Endodermal cell (in vitro differentiated cells): ENCODE data around the gene NPAS3. TPM values are rescaled to one million over a fixed set of nuclear protein-coding genes. Genes with fewer than 3 reads are reported as not detected.

Experiments used
- DNase-seq: peaks from one replicate; pipeline ENCODE4 v3.0.0-alpha.2; 2017
- H3K27ac ChIP-seq: 2 replicates; pipeline ENCODE4 v1.5.1; 2013; ENCODE audit warnings: mild to moderate bottlenecking, low read depth, low read length, moderate library complexity
- H3K27me3 ChIP-seq: 2 replicates; pipeline ENCODE4 v1.6.1; 2013; ENCODE audit warnings: mild to moderate bottlenecking, low read length, moderate library complexity; ENCODE audit not compliant: insufficient read depth, control insufficient read depth, poor library complexity, severe bottlenecking
- H3K36me3 ChIP-seq: 2 replicates; pipeline ENCODE4 v1.7.0; 2013; ENCODE audit warnings: mild to moderate bottlenecking, low read length, moderate library complexity; ENCODE audit not compliant: control insufficient read depth, insufficient read depth
- H3K4me1 ChIP-seq: one replicate; pipeline ENCODE4 v1.7.0; 2013; ENCODE audit warnings: low read length; ENCODE audit not compliant: control insufficient read depth, insufficient read depth
- H3K4me3 ChIP-seq: 2 replicates; pipeline ENCODE4 v1.5.1; 2013; ENCODE audit warnings: mild to moderate bottlenecking, low read length, moderate library complexity
- H3K9ac ChIP-seq: 2 replicates; pipeline ENCODE4 v1.6.1; 2013; ENCODE audit warnings: mild to moderate bottlenecking, low read length, moderate library complexity; ENCODE audit not compliant: poor library complexity, severe bottlenecking; ENCODE audit errors: extremely low read depth
- H3K9me3 ChIP-seq: 2 replicates; pipeline ENCODE4 v1.6.1; 2013; ENCODE audit warnings: mild to moderate bottlenecking, low read length, moderate library complexity; ENCODE audit not compliant: control insufficient read depth
- H3K27ac Mint-ChIP-seq: 2 replicates; pipeline ENCODE4 v1.8.0; 2020; ENCODE audit warnings: mixed read lengths
- H3K27me3 Mint-ChIP-seq: 2 replicates; pipeline ENCODE4 v1.8.0; 2021; ENCODE audit warnings: mild to moderate bottlenecking, mixed read lengths; ENCODE audit not compliant: insufficient read depth
- H3K36me3 Mint-ChIP-seq: 2 replicates; pipeline ENCODE4 v1.8.0; 2020; ENCODE audit warnings: low read depth, mixed read lengths
- H3K4me1 Mint-ChIP-seq: 2 replicates; pipeline ENCODE4 v1.8.0; 2020; ENCODE audit warnings: mixed read lengths
- H3K4me3 Mint-ChIP-seq: 2 replicates; pipeline ENCODE4 v1.8.0; 2020; ENCODE audit warnings: mild to moderate bottlenecking, moderate library complexity, mixed read lengths
- H3K9me3 Mint-ChIP-seq: 2 replicates; pipeline ENCODE4 v1.8.0; 2020; ENCODE audit warnings: mild to moderate bottlenecking, mixed read lengths
- WGBS, 2 experiments: methylation state at CpG; one replicate each; pipeline versions ENCODE4 v1.1.5 to v1.1.7; 2013; ENCODE audit warnings: missing lambda C conversion rate in 2 of 2, mixed read lengths in 1 of 2; ENCODE audit not compliant: insufficient coverage in 1 of 2, insufficient read length in 1 of 2; 5-methylcytosine and 5-hydroxymethylcytosine counted together
- total RNA-seq, 2 donors: library from RNA; stranded (reverse); fragmentation: NEBNext Ultra II Directional in 1 of 2; extraction: Animal tissue kit (Norgen Biotek cat#: 25700) in 1 of 2; gene quantifications; 2 replicates in 1 of 2; 3 replicates in 1 of 2; pipeline ENCODE4 v1.2.1, GENCODE V29; 2021
- TF ChIP-seq, protein P1 (sequence below): fragments of 200-600 bp; sonication (generic); conservative IDR thresholded peaks from 2 replicates; pipeline ENCODE4 v1.5.0; 2021; ENCODE audit warnings: antibody characterized with exemption, mild to moderate bottlenecking

The NPAS3 gene
- total RNA-seq, 2 donors from 2014 or later = 1.4 to 1.6 TPM

DNA sequence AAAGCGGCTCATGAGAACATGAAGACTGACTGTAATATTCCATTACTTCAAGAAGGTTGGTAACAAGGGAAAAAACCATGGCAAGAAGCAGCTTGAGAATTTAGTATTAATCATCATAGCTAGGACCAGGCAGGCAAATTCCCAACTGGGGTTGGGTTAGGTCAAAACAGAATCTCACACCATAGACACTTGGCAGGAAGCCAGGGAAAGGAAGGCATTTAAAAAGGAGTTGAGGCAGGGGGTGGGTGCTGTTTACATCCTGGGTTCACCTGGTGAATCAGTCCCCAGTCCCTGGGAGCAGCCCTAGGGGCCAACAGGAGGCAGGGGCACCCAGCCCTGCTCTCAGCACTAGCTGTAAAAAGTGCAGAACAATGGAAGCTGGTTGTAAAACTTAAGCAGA is 903.6 kb downstream of the NPAS3 start:
- no peaks in the 10 kb centered on the region for H3K36me3 Mint-ChIP-seq
- no peak overlapping the region for H3K4me3 Mint-ChIP-seq
- Histone ChIP-seq H3K4me3 (no peak overlapping the region), H3K27me3 (no peaks in the 10 kb centered on the region), H3K27ac (no peak overlapping the region), H3K36me3 (no peaks in the 10 kb centered on the region), H3K9ac (no peak overlapping the region), H3K4me1 (peaks cover 5% of the 10 kb centered on the region), H3K9me3 (no peaks in the 10 kb centered on the region)
- WGBS, 2 experiments = 100% methylated on average over 1 of the region's 1 CpG
- no peaks in the 10 kb centered on the region for H3K9me3 Mint-ChIP-seq
- no peak for DNase-seq
- peaks cover 4% of the 10 kb centered on the region for H3K27me3 Mint-ChIP-seq
- no peaks in the 10 kb centered on the region for H3K4me1 Mint-ChIP-seq
- TF ChIP-seq, protein P1, sequence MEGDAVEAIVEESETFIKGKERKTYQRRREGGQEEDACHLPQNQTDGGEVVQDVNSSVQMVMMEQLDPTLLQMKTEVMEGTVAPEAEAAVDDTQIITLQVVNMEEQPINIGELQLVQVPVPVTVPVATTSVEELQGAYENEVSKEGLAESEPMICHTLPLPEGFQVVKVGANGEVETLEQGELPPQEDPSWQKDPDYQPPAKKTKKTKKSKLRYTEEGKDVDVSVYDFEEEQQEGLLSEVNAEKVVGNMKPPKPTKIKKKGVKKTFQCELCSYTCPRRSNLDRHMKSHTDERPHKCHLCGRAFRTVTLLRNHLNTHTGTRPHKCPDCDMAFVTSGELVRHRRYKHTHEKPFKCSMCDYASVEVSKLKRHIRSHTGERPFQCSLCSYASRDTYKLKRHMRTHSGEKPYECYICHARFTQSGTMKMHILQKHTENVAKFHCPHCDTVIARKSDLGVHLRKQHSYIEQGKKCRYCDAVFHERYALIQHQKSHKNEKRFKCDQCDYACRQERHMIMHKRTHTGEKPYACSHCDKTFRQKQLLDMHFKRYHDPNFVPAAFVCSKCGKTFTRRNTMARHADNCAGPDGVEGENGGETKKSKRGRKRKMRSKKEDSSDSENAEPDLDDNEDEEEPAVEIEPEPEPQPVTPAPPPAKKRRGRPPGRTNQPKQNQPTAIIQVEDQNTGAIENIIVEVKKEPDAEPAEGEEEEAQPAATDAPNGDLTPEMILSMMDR = no peak
- H3K27ac Mint-ChIP-seq = no peak overlapping the region

DNA sequence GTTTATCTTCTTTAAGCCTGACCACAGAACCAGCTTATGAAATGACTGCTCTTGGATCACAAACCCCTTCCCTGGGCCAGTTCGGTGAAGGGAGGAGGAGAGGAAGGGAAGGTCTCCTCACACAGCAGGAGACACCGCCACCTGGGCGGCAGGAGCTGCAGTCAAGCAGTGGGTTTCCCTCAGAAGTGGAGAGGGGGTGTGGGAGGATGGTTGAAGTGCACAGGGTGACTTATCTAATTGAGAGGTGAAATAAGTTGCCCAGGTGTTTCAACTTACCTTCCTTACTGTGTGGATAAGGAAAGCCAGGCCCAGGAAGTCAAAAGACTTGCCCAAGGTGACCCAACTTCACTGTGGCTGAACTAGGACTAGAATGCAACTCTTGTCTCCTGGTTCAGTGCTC is 905.4 kb downstream of the NPAS3 start:
- H3K27me3 Mint-ChIP-seq = peaks cover 4% of the 10 kb centered on the region
- Histone ChIP-seq H3K9me3 (no peaks in the 10 kb centered on the region), H3K36me3 (no peaks in the 10 kb centered on the region), H3K4me3 (no peak overlapping the region), H3K27me3 (no peaks in the 10 kb centered on the region), H3K9ac (no peak overlapping the region), H3K4me1 (no peaks in the 10 kb centered on the region), H3K27ac (no peak overlapping the region)
- no peak for DNase-seq
- no peaks in the 10 kb centered on the region for H3K9me3 Mint-ChIP-seq
- H3K4me1 Mint-ChIP-seq = peaks cover 4% of the 10 kb centered on the region
- TF ChIP-seq, protein P1 = no peak
- H3K4me3 Mint-ChIP-seq = no peak overlapping the region
- no peak overlapping the region for H3K27ac Mint-ChIP-seq
- WGBS, 2 experiments = 98 to 100% methylated on average over 1 to 3 of the region's 3 CpGs
- H3K36me3 Mint-ChIP-seq = no peaks in the 10 kb centered on the region

DNA sequence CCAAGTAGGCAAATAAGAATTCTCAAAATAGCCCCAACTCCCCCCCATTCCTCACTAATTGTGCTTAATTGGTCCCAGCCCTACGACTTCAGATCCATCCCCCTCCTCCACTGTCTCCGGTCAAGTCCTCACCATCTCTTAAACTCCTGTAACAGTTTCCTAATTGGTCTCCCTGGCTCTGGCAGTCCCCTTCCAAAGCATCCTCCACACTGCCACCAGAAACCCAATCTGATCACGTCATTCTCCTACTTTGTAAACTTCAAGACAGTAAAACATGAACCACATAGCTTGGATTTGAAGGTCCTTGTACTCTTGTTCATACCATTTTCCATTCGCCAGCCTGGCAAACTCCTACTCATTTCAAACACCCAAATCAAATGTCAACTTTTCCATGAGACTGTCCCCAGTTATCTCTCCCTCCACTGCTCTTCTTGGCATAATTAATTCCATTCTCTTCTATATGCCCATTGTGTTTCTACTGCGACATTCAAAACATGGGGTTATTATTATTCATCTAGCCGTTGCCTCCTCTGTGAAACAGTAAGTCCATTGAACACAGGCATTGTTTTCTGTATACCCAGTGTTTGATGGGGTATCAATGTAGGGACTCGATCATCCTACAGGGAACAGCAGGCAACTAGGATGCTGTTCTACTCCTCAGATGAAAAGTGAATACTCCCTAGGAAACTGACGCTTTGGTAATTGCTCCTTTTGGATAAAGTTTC is 907.6 kb downstream of the NPAS3 start:
- H3K4me1 ChIP-seq = peaks cover 1% of the 10 kb centered on the region
- H3K36me3 Mint-ChIP-seq = no peaks in the 10 kb centered on the region
- no peaks in the 10 kb centered on the region for H3K9me3 ChIP-seq
- H3K27ac Mint-ChIP-seq = no peak overlapping the region
- no peak for DNase-seq
- no peak overlapping the region for H3K4me3 Mint-ChIP-seq
- peaks cover 11% of the 10 kb centered on the region for H3K4me1 Mint-ChIP-seq
- no peaks in the 10 kb centered on the region for H3K27me3 ChIP-seq
- no peaks in the 10 kb centered on the region for H3K36me3 ChIP-seq
- H3K27me3 Mint-ChIP-seq = peaks cover 11% of the 10 kb centered on the region
- WGBS, 2 experiments = 93 to 96% methylated on average over 6 to 8 of the region's 8 CpGs
- TF ChIP-seq, protein P1 = no peak
- H3K9me3 Mint-ChIP-seq = no peaks in the 10 kb centered on the region
- H3K4me3 ChIP-seq = no peak overlapping the region
- no peak overlapping the region for H3K27ac ChIP-seq
- H3K9ac ChIP-seq = no peak overlapping the region
